IPS DF 4.7 (cell line): ENCODE data around the gene PTPRD.

Source experiments
- DNase-seq: peaks from one replicate; pipeline ENCODE4 v3.0.0-alpha.2; 2013; ENCODE audit warnings: low spot score; ENCODE audit errors: extremely low read depth

The PTPRD gene

DNA sequence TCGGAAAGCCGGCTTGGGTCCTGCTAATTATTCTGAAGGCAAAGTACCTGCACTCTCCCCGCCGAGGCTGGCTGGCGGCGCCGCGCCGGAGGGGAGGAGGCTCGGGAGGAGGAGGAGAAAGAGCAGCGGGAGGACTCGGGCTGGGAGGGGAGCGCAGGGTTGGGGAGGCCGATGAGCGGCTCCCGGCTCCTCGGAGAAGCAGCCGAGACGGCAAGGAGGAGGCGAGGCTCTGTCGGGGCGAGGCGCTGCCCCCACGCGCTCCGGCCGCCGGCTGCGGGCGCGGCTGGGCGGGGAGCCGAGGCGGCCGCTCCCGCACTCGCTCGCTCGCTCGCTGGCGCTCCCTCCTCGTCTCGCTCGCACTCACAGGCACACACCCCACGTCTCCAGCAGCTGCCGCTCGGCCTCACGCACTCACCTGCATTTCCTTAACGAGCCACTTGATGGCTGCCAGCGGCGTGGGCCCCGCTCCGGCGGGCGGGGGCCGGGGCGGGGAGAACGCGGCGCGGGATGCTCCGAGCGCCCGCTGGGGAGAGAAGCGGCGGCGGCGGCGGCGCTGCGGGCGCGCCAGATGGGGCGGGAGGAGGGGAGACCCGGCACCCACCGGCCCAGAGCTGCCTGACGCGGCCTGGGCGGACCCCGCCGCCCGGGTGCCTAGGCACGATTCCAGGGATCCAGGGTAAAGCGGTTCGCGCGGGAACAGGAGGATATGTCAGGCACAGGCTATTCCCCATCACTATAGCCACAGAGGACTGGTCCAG, at the start of gene PTPRD:
Gene PTPRD, minus strand, starts transcription at position 362 of the 758 bp plus-strand sequence.
- peak; percentile 16 for DNase-seq

DNA sequence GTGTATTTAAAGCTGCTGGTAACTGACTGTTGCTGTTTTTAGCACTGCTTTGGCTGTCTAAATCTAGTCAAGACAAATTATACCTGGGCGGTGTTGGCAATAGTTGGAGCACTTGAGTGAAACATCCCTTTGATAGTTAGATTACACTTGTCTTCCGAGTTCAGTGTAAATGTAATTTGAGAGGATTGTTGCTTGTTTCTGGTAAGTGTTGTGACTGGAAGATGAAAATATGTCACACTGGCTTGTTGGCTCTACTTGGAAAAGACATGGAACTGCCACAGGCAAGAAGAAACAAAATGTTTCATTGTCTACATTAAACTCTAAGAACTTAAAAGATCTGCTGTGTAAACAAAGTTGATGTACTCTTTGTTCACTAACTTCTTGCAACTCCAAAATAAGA, 49.2 kb upstream of the PTPRD start:
- no peak for DNase-seq

DNA sequence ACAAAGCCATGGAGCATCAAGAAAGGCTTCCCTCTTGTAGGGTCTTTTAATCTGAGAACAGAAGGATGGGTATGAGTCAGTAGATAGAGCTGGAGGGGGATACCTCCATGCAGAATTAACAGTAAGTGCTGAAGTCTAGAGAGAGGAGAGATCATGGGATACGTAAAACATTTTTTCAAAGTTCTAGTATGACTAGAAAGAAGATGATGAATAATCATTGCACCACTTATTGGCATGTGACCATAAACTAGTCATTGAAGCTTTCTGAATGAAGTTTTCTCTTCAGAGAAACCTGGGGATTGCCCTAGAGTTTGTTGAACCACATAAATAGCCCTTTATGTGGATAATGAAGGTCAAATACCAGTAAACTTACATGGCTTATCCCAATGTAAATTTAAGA, 48.6 kb upstream of the PTPRD start:
- DNase-seq = no peak

DNA sequence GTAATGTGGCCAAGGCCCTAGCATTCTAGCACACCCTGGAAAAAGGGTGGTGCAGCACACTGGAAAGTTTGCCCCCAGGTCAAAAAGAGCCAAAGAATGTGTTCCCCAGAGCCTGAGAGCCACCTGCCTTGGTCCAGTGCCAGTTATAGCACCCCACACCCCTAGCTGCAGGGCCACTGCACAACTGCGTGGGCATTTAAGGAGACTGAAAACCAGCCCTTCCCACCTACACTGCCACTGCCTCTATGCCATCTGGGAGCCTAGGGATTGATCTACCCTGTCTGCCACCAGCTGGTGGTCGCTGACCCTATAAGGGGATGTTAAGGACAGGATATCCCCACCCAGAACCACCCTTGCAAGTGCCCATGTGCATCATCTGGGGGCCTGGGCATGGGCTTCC, 38.2 kb upstream of the PTPRD start:
- DNase-seq = no peak

DNA sequence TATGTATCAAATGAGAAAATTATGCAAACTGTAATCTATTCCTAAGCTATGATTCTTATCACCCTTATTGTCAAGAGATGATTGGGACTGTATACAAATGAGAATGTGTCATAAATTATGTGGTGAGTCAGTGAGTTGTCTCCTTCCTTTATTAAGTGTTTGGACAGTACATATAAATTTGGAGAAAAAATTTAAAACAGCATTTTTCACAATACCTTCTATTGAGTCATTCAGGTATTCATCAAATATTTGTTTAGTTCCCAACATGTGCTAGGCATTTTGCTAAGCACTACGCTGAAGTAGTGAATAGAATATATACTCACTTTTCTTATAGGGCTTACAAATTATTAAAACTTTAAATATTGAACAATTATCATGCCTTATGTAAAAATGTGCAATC, 36.3 kb upstream of the PTPRD start:
- no peak for DNase-seq

DNA sequence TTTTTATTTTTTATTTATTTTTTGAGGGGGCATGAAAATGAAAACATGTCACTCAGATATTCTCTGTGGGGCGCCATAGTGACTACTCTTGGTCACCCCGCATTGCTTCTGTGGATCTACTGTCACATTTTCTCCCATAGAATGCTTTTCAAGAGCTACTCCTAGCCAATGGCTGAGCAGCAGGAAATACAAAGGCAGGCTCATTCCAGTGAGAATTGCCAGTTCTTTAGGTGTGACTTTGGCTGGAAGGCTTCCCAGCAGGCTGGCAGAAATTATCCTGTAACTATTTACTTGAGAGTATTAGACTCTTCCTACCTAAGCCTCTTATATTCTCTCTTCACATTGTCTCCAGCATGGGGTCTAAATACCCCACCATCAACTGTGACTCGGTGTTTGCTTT, 21.0 kb upstream of the PTPRD start:
- no peak for DNase-seq

DNA sequence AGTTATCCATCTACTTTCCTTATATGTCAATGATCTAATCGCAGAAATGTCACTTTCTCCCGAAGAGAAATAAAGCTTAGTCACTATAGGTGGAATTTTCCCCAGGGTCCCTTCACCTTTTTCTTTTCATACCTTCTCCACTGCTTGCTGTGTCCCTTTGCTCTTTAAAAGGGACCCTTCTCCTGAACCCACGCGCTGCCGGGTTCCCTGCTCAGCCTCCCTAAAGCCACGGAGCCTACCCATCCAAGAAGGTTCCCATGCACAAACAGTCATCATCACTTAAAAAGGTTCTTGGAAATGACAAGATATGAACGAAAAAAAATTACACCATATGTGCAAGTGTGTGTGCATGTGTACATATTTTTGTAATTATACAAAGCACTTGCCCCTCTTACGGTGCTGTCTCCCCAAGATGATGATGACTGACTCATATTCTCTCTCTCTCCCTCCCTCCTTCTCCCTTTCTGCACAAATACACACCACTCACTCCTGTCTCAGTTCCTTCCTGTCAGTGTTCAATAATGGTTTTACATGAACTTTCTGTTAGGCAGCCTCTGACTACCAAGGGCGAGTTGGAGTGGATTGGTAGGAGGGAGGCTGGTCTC, 1.5 kb upstream of the PTPRD start:
- DNase-seq = no peak

DNA sequence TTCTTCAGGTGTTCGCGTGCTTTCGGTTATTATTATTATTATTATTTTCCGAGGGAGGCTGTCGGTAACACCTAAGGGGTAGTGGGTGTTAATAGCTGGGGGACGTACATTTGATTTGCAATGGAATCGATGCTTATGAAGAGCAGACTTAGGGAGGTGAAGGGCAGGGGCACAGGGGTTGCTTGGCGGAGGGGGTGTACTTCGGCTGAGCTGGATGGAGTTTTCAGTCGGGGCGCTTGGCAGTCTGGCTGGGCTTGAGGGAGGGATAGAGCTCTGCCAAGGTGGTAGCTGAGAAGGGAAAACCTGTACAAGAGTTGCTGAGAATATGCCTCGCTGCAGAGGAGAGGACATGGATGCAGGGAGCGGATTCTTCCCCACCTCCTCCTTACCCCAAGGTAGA, 617 bp upstream of the PTPRD start:
- DNase-seq = no peak

DNA sequence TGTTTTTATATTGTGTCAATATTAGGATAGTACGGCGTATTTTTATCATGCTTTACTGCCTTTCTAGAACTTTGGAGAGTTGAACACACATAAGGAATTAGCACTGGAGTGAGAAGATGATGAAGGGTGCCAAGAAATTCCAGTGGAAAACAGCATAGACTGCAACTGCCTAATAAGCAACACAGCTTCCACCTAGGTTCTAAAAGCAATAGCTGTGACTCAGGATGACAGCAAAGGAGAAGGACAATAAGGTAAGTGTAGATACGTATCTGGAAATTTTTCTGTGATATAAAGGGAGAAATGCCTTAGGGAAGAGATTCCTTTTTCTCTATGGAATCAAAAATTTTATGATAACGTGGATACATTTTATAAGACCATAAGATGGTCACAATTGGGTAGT, 7.4 kb downstream of the PTPRD start:
- no peak for DNase-seq

DNA sequence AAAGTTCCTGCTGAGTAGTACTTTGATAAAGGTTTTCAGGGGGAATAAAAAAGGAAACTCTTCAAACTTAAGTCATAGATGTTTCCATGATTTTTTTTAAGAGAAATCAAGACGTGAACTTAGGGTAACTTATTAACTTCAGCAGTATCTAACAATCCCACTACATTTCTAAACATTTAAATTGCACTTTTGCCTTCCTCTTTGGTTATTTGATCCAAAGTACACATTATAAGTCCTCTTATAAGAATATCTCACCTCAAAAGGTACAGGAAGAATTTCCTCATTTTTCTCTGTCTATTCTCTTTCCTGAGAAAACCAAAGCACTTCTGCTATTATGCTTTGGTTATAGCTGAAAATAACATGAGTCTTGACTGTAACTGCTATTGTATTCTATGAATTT, 7.9 kb downstream of the PTPRD start:
- DNase-seq = no peak

DNA sequence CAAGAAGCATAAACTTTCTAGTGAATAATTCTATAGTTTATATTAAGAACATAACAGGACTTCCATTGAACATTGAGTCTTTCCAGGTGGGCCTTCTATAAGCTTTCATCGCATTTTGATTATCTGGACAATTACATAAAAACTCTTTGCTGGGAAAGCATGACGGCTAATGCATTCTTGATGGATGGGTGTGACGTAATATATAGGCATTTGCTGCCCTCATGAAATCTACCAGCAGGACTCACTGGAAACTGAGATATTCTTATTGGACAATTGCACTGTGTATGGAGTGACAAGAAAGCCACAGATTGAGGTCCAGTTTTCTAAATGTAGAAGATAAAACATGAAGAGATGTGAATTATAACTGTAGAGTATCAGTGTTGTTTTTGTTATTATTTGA, 15.0 kb downstream of the PTPRD start:
- DNase-seq = no peak

DNA sequence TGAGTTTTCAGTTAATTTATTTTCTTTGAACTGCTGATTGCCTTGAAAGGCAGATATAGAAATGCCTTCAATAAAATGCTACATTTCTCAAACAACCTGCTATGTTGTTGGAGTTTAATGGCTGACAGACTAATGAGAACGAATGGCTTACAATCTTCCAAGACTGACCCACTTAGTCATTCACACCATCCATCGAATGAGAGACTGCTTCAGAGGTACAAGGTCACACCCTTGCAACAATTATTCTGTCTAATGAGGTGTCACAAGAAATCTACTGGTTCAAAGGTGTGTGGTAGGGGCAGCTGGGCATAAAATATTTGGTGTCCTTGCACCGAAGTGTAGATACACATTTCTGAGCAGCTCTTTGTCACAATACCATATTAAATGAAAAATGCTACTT, 18.3 kb downstream of the PTPRD start:
- DNase-seq = no peak

DNA sequence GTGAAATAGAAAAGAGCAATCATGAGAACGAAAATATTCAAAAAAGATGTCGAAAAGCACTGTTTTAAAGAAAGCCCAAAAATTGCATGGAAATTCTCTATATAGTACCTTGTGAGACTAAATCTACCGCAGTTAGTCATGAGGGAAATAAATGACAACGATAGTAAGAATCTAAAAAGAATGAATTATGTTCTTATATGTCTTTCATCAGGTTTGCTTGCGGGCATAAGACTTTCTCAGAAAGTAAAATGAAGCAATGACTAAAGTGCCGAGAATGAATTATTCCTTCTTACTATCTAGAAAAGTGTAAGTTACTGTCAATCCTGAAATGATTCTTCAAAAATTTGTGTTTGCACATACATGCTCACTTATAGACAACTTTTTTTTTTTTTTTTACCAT, 26.4 kb downstream of the PTPRD start:
- no peak for DNase-seq

DNA sequence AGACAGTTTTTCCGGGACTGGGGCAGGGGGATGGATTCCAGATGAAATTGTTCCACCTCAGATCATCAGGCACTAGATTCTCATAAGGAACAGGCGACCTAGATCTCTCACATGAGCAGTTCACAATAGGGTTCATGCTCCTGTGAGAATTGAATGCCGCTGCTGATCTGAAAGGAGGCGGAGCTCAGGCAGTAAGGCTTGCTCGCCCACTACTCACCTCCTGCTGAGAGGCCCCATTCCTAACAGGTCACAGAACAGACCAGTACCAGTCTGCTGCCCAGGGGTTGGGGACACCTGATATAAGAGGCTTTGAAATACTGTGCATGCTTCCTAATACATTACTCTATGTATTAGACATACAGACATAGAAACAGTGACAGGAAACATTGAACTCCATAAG, 41.1 kb downstream of the PTPRD start:
- DNase-seq = no peak

DNA sequence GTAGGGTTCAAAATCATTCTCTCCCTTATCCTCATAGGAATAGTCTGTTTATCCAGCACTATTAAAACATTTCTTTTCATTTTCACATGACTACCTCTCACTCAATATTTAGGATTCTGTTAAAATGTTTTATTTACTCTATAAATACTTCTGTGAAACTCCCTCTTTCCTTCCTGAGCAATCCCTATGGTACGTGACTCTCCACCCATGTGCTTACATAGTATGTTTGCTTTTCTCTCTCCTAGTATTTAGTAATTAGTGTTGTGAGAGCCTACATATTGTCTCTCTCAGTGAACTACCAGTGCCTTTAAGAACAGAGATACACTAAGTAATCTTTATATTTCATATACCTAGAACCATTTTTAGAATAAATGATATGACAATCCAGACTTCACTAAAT, 46.0 kb downstream of the PTPRD start:
- DNase-seq = no peak

DNA sequence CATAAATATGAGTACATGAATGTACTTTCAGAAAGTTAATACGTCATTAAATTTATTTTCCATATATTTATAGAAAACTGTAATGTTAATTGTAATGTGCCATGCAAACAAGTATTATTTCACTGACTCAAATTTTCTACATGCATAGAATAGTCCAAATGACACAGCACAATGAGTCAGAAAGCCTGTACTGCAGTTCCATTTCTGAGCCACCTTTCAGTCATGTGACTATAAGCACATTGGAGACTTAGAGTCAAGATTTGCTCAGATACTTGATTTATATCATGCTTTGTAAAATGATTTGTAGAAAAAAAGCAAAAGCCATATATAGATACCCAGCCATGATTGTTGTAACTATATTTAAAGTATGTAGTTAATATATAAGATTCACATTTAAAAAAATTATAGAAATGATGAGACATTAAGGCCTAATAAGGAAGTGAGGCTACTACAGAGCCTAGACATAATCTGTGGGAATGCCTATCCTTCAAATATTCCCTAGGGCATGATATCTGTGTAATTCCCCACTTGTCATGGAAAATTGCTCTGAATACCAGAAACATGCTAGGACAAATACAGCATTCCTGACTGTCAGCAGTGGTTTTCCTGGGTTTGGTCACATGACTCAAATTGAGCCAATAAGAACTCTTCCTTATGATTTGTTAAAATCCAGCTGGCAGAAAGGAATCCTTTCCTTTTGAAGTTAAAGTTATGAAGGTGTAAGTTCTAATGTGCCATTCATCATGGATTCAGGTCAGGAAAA, 50.0 kb downstream of the PTPRD start:
- DNase-seq = no peak

DNA sequence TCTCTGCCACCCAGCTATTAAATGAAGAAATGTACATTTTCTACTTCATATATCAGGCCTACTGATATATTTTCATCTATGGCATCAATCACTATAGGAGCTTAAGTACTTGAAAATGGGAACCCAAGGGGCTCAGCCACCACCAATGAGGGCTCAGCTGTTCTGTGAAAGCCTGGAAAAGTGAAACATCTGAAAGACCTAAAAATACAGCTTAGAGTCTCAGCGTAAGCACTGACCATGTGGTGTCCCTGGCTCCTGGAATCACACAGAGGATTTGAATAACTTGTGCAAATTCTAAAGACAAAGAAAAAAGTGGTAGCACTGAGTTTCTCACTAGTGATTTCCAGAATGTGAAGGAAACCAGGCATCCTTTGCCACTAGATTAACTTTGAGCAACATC, 64.5 kb downstream of the PTPRD start:
- DNase-seq = no peak

DNA sequence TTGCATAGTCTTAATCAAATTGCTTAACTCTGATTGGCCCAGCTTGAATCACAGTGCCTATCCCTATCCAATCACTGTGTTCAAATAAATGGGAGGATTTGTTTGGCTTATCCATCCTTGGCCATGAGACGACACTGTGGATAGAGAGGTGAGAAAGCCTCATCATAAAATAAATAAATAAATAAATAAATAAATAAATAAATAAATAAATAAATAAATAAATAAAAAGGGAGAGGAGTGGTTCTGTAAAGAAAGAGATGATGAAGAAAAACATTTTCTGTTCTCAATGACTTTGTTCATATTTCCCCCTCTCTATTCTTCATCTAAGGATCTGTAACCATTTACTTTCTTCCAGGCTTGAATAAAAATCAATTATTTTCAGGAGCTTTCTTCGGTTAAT, 74.7 kb downstream of the PTPRD start:
- no peak for DNase-seq

DNA sequence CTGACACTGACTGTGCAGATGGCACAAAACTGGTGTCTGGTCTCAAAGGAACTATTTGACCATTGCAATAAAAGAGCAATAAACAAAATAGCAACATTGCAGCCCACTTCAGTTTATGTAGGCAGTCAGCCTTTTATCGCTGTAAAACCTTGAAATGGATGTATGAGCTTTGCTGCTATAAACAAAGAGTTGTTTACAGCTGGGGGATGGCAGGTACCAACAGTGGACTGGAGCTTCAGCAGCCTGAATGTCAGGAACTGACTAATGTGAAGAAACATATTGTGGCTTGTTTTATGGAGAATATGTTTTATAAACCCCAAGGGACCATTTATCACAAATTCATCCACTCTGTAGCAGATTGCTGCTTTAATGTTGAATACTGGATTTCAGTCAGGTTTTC, 78.0 kb downstream of the PTPRD start:
- no peak for DNase-seq

DNA sequence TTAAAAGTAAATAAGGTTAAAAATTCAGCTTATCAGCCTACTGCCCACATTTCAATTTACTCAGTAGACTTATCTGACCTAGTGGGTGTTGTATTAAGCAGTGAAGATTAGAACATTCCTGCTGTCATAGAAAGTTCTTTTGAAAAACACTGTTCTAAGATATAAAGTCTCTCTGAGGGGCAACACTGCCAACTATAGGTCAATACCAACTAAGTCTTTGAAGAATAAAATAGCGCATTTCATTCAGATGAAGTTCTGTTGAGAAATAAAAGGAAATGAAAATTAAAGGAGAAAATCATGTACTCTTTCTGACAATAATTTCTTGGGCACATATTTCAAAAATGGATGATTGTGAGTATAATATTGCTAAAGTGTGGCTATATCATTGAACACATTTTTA, 86.8 kb downstream of the PTPRD start:
- DNase-seq = no peak

DNA sequence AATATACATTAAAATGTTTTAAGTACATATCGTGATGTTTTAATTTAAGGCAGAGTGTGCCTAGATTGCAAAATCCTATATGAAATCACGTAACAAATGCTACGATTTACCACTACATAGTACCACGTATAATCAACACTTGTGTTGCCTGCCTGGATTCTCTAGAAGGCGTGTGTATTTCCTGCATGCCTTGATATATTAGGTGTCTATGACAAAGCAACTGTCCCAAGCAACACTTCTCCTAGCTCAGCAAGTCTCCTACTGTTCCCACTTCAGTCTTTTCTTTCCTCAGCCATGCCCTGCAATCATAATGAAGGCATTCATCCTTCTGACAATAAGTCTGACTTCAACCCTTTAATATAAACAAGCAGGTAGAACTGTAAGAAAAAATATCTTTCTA, 89.6 kb downstream of the PTPRD start:
- no peak for DNase-seq

DNA sequence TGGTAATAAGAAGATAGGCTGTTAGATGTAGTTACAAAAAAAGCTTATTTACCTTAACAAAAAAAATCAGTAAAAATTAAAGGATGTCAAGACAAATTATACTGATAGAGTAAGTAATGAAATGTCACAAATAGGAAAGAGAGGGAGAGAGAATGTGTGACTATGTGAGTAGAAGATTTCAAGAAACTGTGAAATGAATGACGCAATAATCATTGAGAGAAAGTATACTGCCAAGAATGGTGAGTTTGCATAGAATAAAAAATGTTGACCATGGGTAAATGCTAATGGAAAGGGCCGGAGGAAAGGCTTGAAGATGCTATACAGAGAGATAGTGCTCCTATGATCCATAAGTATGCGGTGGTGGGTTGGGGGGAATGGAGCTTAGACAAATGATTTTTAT, 100.7 kb downstream of the PTPRD start:
- DNase-seq = no peak

DNA sequence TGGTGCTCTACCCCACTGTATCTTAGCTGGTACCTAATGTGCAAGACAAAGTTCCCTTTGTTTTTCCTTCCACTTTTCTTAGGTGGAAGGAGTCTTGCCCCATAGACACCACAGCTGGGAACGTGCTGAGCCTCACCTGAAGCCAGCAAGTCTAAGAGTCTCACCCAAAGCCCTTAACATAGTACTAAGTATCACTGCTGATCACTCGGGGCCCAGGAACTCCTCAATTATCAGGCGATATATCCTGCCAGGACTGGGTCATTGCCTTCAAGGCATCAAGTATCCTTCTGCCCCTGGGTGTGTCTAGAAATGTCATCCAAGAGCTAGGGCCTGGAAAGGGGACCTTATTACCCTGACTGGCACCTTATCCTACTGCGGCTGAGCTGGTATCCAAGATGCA, 123.9 kb downstream of the PTPRD start:
- no peak for DNase-seq
